GM19099 (cell line): ENCODE measurements around the gene PSMD9.

Experiments
- POLR2A ChIP-seq: IDR thresholded peaks from 3 replicates; pipeline ENCODE4 v1.6.1; 2011; ENCODE audit warnings: low read depth; ENCODE audit not compliant: insufficient read length; ENCODE audit errors: extremely low read depth

The PSMD9 gene

DNA sequence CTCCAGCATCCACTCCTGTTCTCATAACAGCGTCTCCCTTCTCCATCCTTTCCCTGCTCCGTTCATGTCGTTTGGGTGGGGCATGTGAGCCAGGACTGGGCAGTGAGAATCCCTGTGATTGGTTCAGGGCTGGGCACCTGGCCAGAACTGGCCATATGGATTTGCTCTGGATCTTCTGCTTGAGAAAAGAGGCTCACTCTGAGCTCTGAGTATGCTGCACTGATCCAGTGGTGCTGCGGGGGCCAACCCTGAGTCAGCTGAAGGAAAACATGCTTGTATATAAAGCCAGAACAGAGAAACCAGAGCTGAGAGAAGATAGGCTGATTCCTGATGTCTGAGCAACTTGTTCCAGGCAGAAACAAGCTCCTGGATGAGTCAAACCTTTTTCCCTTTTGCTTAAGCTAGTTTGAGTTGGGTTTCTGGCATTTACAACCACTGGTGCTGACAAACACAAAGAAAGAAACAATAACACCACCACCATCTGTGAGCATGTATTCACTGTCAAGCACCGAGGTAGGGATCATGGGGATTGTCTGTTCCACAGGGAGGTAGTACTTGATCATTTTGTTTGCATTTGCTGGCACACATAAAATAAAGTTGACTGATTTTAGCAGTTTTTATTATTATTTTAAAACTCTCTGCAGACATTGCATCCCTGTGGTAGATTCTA, 15.9 kb upstream of the PSMD9 start:
- no peak for TF ChIP-seq POLR2A

DNA sequence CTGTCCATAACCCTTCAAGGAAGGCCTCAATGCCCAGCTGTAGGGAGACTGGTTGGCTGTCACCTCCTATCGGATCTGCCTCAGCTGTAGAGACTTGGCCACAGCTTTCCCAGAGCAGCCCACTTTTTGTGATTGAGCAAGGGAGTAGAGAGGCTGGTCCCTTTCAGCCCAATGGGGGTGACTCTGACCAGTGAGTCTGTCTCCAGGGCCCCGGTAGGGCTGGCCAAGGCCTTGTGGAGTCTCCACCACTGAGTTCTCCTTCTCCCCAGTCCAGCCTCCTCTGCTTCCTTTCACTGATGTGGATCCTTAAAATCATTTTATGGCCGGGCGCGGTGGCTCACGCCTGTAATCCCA, 15.4 kb upstream of the PSMD9 start:
- TF ChIP-seq POLR2A: no peak

DNA sequence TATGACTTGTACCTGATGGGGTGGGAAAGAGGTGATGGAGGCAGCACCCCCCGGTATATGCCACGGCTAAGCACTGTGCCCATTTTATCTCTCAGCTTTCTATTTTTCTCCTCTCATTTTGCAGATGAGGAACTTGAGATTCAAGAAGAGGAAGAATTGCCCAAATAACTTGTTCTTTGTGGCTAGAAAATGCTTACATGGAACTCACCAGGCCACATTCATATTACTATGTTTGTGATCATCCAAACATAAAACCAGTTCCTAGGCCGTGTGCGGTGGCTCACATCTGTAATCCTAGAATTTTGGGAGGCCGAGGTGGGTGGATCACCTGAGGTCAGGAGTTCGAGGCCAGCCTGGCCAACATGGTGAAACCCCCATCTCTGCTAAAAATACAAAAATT, 14.5 kb upstream of the PSMD9 start:
- TF ChIP-seq POLR2A: no peak

DNA sequence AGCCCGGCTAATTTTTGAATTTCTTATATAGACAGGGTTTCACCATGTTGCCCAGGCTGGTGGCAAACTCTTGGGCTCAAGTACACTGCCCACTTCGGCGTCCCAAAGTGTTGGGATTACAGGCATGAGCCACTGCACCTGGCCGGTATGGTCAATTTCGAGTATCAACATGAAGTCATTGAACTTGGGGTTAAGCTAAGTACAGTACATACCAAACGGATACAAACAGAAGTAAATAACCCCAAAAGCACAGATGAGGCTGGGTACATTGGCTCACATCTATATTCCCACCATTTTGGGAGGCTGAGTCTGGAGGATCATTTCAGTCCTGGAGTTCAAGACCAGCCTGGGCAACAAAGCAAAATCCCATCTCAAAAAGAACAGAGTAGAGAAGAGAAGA, 13.0 kb upstream of the PSMD9 start:
- TF ChIP-seq POLR2A: no peak

DNA sequence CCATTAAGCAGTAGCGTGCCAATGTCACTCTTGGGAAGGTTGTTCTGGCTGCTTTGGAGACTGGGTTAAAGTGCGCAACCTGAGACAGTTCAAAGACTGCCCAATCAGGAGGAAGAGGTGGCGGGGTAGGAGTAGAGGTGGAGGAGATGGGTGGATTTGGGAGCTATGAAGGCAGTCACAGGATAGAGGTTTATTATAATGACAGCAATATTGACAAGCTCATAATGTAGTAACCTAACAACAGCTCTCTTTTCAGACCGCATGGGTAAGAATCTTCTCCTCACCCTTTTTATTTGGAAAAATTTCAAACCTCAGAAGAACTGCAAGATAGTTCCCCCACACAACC, 5.3 kb upstream of the PSMD9 start:
- TF ChIP-seq POLR2A: no peak

DNA sequence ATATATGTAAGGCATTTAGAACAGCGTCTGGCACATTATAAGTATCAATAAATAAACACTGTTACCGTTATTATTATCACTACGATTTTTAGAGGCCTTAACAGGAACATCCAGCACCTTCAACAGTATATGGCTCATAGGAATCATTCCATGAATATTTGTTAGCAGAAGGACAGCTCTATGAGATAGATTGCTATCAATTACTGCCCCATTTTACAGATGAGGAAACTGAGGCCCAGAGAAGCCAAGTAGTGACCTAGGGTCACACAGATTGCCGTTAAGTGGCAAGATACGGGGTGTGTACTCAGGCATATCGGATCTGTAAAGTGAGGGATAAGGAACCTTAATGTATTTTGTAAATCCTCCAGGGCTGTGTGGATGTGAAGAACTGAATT, 510 bp upstream of the PSMD9 start:
- no peak for TF ChIP-seq POLR2A

DNA sequence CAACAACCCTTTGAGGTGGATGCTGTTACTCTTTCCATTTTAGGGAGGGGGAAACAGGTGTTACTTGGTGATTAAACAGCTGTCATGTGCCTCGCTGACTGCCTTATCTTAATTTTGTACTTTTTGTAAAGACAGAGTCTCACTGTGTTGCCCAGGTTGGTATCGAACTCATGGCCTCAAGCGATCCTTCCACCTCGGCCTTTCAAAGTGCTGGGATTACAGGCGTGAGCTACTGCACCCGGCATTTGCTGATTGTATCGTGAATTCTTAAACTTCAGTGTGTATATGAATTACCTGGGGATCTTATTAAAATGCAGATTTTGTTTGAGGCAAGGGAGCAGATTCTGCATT, 659 bp downstream of the PSMD9 start:
- TF ChIP-seq POLR2A: no peak

DNA sequence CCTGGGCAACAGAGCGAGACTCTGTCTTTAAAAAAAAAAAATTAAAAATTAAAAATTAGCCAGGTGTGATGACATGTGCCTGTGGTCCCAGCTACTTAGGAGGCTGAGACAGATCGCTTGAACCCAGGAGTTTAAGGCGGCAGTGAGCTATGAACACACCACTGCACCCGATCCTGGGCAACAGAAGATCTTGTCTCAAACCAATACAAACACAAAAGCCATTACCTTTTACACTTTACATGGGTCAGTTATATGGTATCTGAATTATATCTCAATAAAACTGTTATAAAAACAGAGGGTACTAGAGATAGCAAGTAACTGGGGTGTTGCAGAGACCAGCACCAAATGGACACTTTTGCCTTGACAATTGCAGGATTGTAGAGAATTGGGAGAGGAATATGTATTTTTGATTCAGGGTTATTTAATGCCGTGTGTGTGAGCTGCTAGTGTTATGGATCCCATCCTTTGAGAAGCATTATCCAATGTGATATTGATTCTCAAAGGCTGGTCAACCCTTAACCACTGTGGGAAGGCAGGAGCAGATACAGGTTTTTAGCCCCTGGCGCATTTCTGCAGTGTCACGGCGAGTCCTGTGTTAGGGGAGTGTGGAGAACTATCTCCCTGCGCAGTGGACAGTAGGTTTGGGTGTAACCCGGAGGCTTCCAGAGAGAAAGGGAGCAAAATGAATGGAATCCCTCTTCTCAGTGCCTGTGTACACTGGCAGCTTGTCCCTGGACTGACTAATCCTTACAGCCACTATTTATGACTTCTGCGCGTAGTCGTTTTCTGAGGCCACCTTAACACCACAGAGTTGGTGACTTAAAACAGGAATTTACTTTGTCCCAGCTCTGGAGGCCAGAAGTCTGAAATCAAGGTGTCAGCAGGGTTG, 4.3 kb downstream of the PSMD9 start:
- TF ChIP-seq POLR2A: no peak

DNA sequence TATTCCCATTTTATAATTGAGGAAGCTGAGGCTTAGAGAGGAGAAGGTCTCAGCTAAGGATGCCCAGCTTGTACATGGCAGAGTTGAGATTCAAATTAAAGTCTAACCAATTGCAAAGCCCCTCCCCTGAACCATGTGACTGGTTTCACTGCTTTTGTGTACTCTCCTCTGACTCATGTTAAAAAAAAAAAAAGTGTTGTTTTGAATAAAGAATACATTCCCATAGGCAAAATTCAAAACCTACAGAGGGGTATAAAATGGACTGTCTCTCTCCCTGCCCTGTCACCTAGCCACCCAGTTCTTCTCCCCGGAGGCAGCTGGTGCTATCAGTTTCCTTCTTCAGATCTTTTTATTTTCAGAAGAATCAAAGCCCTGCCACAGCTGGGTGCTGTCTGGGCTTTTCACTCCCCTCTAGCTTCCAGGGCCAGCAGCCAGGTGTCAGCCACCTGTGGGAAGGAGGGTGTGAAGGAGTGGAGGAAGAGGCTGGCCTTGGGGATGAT, 5.4 kb downstream of the PSMD9 start:
- TF ChIP-seq POLR2A: no peak

DNA sequence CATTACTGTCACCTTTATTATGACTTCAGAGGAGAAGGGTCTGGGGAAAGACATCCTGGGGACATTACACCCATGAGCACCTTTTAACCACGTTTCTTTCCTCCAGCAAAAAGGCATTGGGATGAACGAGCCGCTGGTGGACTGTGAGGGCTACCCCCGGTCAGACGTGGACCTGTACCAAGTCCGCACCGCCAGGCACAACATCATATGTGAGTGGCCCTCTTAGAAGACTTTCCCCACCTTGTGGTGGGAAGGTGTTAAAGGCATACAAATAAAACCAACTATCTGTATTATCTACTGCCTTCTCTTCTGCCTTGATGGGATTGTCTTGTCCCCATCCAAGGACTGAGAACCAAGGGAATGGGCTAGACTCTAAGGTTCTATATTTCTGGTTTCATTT, 6.0 kb downstream of the PSMD9 start:
- no peak for TF ChIP-seq POLR2A

DNA sequence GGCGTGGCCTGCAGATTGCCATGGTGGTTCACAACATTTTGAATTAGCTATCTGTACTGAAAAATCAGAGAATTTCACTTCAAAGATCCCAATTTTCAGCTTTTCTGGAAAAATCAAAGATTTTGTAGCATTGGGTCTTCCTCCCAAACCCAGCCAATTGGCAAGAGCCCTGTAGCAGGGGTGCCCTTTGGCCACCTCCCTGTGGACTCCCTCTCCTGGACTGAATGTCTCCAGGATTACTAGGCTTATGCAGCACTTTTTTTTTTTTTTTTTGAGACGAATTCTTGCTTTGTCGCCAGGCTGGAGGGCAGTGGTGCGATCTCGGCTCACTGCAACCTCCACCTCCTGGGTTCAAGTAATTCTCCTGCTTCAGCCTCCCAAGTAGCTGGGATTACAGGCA, 9.7 kb downstream of the PSMD9 start:
- no peak for TF ChIP-seq POLR2A

DNA sequence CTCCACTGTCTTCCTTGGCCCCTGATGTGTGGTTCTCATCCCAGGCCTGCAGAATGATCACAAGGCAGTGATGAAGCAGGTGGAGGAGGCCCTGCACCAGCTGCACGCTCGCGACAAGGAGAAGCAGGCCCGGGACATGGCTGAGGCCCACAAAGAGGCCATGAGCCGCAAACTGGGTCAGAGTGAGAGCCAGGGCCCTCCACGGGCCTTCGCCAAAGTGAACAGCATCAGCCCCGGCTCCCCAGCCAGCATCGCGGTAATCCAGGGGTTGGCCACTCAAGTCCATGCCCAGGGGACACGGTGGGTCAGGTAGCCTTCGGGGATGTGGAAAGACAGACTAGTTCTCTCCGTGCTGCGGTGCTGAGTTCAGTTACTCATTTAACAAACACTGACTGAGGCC, 11.0 kb downstream of the PSMD9 start:
- no peak for TF ChIP-seq POLR2A

DNA sequence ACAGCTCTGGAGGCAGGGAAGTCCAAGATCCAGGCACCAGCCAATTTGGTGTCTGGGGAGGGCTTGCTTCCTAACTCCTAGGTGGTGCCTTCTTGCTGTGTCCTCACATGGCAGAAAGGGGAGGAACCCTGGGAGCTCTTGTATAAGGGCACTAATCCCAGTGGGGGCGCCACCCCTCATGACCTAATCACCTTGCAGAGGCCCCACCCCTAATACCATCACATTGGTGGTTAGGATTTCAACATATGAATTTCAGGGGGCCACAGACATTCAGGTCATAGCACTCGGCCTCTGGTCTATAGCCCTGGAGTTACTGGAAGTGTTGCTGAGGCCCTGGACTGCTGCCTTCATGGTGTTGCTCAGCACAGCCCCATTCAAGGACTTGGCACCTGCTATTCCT, 14.6 kb downstream of the PSMD9 start:
- TF ChIP-seq POLR2A: no peak

DNA sequence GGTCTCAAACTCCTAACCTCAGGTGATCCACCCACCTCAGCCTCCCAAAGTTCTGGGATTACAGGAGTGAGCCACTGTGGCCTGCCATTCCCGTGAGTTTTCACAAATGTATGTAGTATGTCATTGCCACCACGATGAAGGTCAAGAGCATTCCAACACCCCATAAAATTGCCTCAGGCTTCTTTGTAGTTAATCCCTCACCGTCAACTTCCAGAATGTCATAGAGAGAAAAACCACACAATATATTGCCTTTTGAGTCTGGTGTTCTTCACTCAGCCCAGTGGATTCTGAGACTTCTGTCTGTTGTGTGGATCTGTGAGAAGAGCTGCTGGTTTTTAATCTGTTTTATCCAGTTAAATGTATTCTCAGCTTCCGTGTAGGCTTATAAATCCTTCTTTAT, 17.2 kb downstream of the PSMD9 start:
- TF ChIP-seq POLR2A: no peak

DNA sequence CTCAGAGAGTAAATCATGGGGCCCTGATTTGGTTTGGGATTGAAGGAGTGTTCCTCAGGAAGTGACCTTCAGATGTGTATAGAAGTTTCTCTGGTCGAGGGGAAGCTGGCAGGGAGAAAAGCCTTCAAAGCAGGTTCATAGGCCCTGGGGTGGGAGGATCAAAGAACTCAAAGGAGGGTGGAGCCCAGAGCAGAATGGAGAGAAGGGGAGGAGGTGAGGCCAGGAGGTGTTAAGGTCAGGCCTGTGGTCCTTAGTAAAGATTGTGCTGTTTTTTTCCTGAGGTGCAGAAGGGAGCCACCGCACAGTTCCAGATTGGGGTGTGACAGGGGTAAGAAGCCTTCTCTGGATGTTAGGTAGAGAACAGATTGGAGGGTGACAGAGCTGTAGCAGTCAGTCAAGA, 20.1 kb downstream of the PSMD9 start:
- TF ChIP-seq POLR2A: no peak

DNA sequence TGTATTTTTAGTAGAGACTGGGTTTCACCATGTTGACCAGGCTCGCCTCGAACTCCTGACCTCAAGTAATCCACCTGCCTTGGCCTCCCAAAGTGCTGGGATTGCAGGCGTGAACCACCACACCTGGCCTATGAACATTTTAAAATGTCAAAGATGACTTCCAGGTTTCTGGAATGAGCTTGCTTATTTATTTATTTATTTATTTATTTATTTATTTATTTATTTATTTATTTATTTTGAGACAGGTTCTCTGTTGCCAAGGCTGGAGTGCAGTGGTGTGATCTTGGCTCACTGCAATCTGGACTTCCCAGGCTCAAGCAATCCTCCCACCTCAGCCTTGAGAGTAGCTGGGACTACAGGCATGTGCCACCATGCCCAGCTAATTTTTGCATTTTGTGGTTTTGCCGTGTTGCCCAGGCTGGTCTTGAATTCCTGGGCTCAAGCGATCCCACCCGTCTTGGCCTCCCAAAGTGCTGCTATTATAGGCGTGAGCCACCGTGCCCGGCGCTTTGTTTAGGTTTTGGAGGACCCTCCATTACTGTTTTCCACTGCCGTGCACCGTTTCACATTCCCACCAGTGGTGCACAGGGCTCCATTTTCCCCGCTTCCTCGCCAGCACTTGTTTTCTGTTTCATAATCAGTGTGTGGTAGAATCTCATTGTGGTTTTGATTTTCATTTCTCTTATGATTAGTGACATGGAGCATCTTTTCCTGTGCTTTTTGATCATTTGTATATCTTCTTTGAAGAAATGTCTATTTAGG, 23.4 kb downstream of the PSMD9 start:
- no peak for TF ChIP-seq POLR2A
